ENCODE data around the gene CTNNBIP1.

The CTNNBIP1 gene

GRCh38 chr1:9852004-9852403 lies 58.1 kb downstream of the CTNNBIP1 start:
- DNase-seq, result no peak

DNA sequence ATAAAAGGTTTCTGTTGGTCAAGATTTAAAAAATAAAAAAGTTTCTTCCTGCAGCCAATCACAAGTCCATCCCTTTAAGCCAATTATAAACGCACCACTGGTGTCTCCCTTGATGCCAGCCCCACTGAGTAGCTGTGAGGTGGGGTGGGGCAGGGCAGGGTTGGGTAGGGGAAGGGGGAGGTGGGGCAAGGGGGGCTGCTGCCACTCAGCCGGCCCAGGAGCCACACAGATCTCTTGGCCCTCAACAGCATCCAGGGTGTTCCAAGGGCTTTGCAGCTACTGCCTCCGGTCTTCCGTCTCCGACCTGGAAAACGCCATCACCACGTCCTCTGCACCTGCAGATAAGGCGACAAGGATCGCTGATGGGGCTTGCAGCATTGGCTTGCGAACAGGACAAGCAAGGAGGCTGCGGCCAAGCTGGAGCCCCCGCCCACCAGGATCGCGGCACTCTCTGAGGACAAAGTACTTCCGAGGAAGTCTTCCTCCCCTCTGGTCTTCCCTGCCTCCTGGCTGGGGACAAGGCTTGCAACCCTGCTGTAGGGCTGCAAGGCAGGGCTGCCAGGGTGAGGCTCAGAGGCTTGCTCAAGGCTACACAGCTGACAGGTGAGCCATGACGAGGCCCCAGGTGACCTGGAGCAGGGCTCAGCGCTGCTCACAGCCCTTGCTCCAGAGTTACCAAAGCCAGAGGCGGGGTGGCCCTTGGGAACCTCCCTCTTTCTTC lies 59.5 kb downstream of the CTNNBIP1 start:
- DNase-seq, result no peak

- DNase-seq, result no peak
Measured at GRCh38 chr1:9849691-9850441, 60.2 kb downstream of the CTNNBIP1 start.

DNA sequence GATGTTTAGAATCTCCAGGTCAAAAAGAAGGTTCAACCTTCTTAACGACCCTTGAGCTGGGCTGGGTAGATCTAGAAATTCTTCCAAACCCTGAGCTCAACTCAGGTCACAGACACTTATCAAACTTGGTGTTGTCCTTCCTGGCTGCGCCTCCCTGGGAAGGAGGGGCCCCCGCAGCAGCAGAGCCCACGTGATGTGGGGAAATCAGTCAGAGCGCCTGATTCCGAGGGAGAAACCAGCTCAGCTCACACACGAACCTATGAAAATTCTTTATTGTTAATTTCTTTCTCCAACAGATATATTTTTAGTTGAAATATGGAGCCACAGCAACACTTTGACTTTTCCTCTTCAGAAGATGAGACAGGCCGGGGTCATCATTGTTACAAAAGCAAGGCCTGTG lies 62.0 kb downstream of the CTNNBIP1 start:
- no peak for DNase-seq

- DNase-seq, result no peak
Measured at GRCh38 chr1:9847269-9847668, 62.8 kb downstream of the CTNNBIP1 start.

DNA sequence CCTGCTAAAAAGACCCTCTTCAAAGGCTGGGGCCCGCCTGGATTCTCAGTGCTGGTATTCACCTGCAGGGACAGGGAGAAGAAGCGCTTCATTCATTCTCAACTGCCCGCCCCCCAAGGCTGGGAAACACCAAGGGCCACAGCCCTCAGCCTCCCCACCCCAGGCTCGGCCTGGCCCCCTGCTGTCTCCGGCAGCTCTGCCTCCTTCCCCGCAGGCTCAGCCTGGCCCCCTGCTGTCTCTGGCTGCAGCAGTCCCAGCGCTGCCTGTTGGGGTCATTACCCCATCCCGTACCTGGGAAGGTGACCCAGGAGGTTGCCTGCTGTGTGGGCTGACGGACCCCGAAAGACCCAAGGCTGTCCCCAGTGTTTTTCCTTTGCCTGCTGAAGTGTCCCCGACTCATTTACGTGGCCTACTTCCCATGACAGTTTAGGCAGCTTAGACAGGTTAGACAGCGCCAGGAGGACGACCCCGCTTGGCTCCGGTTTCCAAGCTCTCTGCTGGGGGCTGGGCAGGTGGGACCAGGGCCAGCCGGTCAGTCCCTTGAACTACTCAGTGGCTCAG lies 63.4 kb downstream of the CTNNBIP1 start:
- DNase-seq, result no peak

DNA sequence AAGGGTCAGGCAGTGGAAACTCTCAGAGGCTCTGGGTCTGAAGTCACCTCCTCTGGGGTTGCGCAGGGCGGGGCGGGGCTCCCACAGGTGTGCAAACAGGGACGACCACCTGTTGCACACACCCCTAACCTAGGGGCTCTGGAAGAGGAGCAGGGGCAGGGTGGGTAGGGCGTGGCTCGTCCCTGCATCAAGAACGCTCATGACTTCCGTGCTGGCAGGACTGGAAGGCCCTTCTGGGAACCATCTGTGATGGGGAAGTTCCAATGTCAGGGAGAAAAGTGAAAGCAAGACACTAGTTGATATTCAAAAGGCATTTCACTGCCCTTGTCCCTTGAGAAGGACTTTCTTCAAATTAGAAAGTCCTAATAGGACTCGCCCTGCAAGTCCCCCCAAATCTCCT lies 64.2 kb downstream of the CTNNBIP1 start:
- DNase-seq, result no peak

- no peak for DNase-seq
Measured at GRCh38 chr1:9844756-9845155, 65.3 kb downstream of the CTNNBIP1 start.

- DNase-seq, result no peak
Measured at GRCh38 chr1:9844106-9844505, 66.0 kb downstream of the CTNNBIP1 start.

DNA sequence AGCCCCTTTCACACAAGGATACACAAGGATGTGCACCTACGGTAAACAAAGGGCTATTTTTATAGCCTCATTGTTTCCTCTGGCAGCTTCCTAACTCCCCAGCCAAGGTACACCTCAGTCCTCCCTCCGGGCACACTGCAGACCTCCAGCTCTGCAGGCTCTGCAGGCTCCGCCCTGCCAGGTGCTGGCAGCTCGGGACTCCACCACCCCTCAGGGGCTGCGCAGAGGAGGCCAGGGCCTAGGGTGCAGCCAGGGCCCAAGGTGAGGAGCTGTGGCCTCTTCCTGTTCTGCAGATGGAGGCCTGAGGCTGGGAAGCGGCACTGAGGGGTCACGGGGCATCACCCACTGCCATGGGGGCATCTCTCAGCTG lies 66.5 kb downstream of the CTNNBIP1 start:
- peak; percentile 91 for DNase-seq

DNA sequence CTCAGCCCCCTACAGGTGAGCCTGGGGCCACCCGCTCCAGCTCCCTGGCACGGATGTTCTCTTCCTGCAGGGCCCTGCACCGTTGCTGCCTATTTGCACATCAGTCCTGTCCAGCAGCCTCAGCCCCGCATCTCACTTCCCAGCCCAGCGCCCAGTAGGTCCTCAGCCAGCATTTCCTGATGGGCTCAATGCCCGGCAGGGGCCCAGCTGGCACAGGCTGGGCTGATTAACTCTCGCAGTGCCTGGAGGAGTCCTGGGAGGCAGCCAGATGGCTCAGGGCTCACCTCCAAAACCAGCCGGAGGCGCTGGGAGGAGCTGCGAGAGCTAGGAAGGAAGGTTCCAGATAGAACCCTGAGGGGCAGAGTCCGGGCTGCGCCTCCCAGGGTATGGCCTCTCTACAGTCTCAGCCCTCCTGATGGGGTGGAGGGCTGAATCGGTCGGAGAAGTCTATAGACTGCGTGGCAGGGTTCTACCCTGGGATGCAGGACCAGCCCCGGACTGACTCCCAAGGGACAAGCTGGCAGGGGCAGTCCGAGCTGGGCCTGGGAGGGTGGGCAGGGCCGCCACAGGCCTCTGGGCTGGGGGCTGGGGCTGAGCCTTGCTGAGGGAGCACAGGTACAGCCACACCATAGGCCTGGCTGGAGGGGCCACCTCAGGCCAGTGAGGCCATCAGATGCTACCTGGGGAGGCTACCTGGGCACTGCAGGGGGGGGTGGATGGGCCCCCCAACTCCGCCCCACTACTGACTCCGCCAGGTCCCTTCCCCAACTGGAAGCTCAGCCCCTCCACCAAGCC lies 67.1 kb downstream of the CTNNBIP1 start:
- peak; percentile 63 for DNase-seq

- DNase-seq, result peak; percentile 60
Measured at GRCh38 chr1:9842073-9842711, 67.9 kb downstream of the CTNNBIP1 start.

GRCh38 chr1:9841460-9841859 lies 68.6 kb downstream of the CTNNBIP1 start:
- DNase-seq, result no peak

DNA sequence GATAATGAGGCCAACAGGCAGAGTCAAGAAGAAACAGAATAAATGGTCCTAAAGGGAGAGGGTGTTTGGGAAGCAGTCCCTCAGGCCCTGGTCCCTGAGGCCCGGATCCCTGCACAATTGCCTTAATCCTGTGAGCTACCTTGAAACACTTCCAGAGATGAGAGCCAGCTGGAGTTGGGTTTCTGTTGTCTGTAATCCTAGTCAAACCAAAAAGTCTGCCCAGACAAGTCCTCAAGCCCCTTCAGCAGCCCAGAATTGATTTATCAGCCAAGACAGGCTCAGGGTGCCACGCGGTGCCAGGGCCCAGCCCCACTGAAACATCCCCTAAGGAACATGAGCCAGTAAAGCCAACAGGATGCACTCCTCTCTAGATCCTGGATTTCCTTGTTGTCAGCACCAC lies 69.9 kb downstream of the CTNNBIP1 start:
- DNase-seq, result no peak

DNA sequence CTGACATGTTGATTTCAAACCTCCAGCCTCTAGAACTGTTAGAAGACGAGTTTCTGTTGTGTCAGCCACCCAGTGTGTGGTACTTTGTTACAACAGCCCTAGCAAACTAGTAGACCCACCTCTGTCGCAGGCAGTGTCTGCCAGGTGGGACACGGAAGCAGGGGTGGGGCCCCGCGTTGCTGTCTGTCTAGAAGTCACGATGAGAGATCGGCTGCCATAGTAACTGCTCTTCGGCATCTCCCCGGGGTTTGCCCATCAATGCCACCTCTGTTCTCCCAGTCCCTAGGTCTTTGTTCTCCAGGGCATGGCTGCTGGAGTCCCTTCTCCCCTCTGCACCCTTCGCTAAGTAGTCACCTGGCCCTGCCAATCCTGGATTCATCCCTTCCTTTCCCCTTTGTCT lies 71.1 kb downstream of the CTNNBIP1 start:
- DNase-seq, result no peak

DNA sequence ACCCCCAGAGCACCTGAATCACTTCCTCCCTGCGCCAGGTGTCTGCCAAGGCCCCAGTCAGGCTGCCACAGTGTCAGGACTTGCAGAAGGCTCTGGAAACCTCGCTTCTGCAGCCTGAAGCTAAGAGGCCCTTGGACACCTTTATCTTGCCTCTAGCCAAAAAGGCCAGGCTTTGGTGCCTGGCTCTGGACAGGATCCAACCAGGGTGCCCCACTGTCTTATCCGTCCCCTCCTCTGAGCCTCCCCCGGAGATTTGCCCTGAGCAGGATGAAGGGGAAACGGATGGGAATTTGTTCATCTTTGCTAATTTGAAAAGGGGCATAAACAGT lies 73.5 kb downstream of the CTNNBIP1 start:
- DNase-seq, result no peak

GRCh38 chr1:9835758-9836631 lies 74.1 kb downstream of the CTNNBIP1 start:
- DNase-seq, result no peak

DNA sequence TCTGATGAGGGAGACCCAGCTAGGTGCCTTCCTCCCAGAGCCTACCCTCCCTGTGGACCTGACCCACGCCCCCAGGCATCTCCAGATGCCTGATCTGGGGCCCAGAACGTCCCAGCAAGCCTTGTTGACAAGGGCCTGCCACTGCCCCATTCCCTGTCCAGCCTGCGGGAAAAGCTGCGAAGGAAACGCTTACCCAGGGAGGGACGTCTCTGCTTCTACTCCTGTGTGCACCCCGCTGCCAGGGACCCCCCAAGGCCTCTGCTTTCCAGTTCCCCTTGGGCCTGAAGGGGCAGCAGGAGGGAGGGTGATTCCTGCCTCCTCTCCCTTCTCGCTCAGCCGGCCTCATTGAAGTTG lies 74.7 kb downstream of the CTNNBIP1 start:
- no peak for DNase-seq

DNA sequence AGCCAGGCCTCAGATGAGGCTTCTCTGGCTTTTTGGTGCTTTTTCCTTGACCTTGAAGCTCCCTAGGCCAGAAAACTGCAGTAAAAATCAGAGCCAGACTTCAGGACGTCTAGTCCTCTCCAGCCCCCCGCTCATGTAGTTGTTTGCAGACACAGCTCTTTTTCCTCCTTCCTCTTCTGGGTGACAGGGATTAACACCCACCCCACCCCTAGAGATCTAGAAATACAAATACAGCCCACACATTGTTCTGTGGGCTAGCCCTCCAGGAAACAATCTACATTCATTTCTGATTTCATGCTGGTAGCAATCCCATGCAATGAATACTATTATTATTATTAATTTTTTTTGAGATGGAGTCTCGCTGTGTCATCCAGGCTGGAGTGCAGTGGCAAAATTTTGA lies 76.4 kb downstream of the CTNNBIP1 start:
- DNase-seq, result no peak

DNA sequence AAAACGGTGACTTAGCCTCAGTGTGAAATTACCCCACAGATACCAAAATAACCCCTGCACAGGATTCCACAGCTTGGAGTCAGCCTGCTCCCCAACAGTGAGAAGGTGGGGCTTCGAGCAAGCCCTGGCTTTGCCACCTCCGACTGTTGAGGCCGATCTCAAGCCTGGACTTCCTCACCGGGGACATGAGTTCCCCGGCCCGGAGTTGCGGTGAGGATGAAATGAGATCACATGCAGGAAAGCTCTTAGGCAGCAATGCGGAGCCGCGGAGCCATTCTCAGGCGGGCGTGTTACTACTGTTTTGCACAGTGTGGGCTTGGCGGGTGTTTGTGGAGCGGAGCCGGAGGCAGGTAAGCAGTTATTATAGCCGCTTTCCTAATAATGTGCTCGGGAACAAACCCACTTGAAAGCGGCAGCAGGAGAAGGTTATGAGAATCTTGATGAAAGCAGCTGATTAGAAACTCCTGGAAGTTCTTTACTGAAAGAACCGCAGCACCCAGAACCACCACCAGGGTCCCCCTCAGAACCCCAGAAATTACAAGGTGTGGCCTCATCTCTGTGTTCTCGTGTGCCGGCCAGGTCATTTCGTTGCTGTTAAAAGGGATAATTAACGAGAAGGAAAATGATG lies 82.4 kb downstream of the CTNNBIP1 start:
- no peak for DNase-seq

- no peak for DNase-seq
Measured at GRCh38 chr1:9826616-9827015, 83.5 kb downstream of the CTNNBIP1 start.

DNA sequence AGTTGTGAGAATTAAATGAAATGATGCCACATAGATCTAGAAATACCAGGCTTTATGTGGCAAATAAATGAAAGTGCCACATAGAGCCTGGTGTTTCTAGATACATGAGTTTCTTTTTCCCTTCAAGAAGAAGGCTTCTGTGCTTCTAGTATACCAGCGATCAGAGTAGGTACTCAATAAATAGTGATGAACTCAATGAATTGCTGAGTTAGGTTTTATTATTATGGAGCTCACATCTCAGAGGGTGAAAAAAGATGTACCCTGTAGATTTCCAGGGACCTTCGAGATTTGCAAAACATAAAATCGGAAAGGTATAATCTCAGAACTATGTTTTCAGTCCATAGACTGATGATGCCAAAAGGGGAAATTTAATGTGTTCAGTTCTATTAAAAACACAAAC lies 84.0 kb downstream of the CTNNBIP1 start:
- DNase-seq, result no peak
